Gastroesophageal sphincter (tissue), 3 donors: ENCODE measurements around the gene HMGN2.

Experiments used
- EP300 ChIP-seq: sonication (generic); formaldehyde crosslinking; IDR thresholded peaks from one replicate; pipeline ENCODE4 v1.6.1; 2017; ENCODE audit warnings: antibody characterized with exemption, mild to moderate bottlenecking
- POLR2AphosphoS5 ChIP-seq: sonication (generic); formaldehyde crosslinking; IDR thresholded peaks from one replicate; pipeline ENCODE4 v1.6.1; 2017; ENCODE audit warnings: antibody characterized with exemption
- TF ChIP-seq, protein P1 (sequence below), 4 experiments: fragments of 200-600 bp in 2 of 4; fragments of 450-650 bp in 2 of 4; sonication (generic) in 1 of 4; IDR thresholded peaks; one replicate each; pipeline ENCODE4 v1.5.1; 2017 to 2019; ENCODE audit warnings: antibody characterized with exemption in 4 of 4, mild to moderate bottlenecking in 2 of 4, moderate library complexity in 2 of 4

- TF ChIP-seq POLR2AphosphoS5 (no peak), EP300 (no peak)
- TF ChIP-seq, protein P1, sequence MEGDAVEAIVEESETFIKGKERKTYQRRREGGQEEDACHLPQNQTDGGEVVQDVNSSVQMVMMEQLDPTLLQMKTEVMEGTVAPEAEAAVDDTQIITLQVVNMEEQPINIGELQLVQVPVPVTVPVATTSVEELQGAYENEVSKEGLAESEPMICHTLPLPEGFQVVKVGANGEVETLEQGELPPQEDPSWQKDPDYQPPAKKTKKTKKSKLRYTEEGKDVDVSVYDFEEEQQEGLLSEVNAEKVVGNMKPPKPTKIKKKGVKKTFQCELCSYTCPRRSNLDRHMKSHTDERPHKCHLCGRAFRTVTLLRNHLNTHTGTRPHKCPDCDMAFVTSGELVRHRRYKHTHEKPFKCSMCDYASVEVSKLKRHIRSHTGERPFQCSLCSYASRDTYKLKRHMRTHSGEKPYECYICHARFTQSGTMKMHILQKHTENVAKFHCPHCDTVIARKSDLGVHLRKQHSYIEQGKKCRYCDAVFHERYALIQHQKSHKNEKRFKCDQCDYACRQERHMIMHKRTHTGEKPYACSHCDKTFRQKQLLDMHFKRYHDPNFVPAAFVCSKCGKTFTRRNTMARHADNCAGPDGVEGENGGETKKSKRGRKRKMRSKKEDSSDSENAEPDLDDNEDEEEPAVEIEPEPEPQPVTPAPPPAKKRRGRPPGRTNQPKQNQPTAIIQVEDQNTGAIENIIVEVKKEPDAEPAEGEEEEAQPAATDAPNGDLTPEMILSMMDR (IDR thresholded peaks at IDR 0.05) = no peak
These were observed 44.9 kb downstream of the HMGN2 start for GRCh38 chr1:26516987-26517765.
